Panc1 (cell line): ENCODE measurements around the gene ORC5.

Experiments
- POLR2AphosphoS5 ChIP-seq: IDR thresholded peaks from 2 replicates; pipeline ENCODE4 v1.6.1; 2012; ENCODE audit warnings: mild to moderate bottlenecking, low read depth, low read length, moderate library complexity
- SIN3A ChIP-seq: IDR thresholded peaks from 2 replicates; pipeline ENCODE4 v1.6.1; 2012; ENCODE audit warnings: low read depth, mild to moderate bottlenecking, low read length, moderate library complexity, borderline replicate concordance; ENCODE audit not compliant: insufficient read depth
- TF ChIP-seq, protein P1 (sequence below), 2 experiments: IDR thresholded peaks; 2 replicates each; pipeline ENCODE4 v1.6.1; 2011 to 2012; ENCODE audit warnings: low read depth in 2 of 2, control low read depth in 1 of 2, low read length in 1 of 2, mild to moderate bottlenecking in 1 of 2, moderate library complexity in 1 of 2; ENCODE audit not compliant: insufficient read depth in 1 of 2
- TF ChIP-seq, protein P2 (sequence below): fragments of 450-650 bp; IDR thresholded peaks from 2 replicates; pipeline ENCODE4 v1.5.1; 2017; ENCODE audit warnings: mild to moderate bottlenecking

DNA sequence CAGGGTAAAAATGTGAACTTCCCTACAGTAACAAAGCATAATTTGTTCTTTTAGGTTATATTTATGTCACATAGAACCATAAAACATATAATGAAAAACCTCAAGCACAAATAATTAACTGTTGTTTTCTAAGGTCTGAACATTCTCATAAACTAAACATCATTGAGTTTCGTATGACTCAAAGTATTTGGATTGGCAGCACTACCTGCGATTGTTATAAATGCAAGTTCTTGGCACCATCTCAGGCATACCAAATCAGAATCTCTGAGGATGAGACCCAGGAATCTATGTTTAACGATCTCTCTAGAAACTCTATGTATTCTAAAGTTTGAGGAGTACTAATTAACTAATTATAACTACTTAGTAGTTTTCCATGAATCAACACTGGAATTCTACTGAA lies 22.5 kb downstream of the ORC5 start:
- TF ChIP-seq, protein P1, sequence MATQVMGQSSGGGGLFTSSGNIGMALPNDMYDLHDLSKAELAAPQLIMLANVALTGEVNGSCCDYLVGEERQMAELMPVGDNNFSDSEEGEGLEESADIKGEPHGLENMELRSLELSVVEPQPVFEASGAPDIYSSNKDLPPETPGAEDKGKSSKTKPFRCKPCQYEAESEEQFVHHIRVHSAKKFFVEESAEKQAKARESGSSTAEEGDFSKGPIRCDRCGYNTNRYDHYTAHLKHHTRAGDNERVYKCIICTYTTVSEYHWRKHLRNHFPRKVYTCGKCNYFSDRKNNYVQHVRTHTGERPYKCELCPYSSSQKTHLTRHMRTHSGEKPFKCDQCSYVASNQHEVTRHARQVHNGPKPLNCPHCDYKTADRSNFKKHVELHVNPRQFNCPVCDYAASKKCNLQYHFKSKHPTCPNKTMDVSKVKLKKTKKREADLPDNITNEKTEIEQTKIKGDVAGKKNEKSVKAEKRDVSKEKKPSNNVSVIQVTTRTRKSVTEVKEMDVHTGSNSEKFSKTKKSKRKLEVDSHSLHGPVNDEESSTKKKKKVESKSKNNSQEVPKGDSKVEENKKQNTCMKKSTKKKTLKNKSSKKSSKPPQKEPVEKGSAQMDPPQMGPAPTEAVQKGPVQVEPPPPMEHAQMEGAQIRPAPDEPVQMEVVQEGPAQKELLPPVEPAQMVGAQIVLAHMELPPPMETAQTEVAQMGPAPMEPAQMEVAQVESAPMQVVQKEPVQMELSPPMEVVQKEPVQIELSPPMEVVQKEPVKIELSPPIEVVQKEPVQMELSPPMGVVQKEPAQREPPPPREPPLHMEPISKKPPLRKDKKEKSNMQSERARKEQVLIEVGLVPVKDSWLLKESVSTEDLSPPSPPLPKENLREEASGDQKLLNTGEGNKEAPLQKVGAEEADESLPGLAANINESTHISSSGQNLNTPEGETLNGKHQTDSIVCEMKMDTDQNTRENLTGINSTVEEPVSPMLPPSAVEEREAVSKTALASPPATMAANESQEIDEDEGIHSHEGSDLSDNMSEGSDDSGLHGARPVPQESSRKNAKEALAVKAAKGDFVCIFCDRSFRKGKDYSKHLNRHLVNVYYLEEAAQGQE (IDR thresholded peaks at IDR 0.05; ENCODE audit: insufficient read depth in 1 of 2, low read depth in 2 of 2, low read length in 1 of 2), result no peak
- TF ChIP-seq, protein P2, sequence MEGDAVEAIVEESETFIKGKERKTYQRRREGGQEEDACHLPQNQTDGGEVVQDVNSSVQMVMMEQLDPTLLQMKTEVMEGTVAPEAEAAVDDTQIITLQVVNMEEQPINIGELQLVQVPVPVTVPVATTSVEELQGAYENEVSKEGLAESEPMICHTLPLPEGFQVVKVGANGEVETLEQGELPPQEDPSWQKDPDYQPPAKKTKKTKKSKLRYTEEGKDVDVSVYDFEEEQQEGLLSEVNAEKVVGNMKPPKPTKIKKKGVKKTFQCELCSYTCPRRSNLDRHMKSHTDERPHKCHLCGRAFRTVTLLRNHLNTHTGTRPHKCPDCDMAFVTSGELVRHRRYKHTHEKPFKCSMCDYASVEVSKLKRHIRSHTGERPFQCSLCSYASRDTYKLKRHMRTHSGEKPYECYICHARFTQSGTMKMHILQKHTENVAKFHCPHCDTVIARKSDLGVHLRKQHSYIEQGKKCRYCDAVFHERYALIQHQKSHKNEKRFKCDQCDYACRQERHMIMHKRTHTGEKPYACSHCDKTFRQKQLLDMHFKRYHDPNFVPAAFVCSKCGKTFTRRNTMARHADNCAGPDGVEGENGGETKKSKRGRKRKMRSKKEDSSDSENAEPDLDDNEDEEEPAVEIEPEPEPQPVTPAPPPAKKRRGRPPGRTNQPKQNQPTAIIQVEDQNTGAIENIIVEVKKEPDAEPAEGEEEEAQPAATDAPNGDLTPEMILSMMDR, result no peak
- TF ChIP-seq POLR2AphosphoS5 (no peak), SIN3A (no peak)
